Measurements from ENCODE around the gene INTS6.

GRCh38 chr13:51426982-51427381 is 25.9 kb downstream of the INTS6 start:
- TF ChIP-seq CTCF (IDR thresholded peaks at IDR 0.05), result no peak
- TF ChIP-seq POLR2A (IDR thresholded peaks at IDR 0.05), result no peak
